Fibroblast of mammary gland (primary cell): ENCODE results near the gene BRME1.

Experiments
- DNase-seq: peaks from one replicate; pipeline ENCODE4 v3.0.0-alpha.2; 2010; ENCODE audit warnings: low read depth
- H3K4me3 ChIP-seq: 2 replicates; pipeline ENCODE4 v1.5.1; 2011; ENCODE audit warnings: low read depth, mild to moderate bottlenecking, low read length, moderate library complexity; ENCODE audit not compliant: control insufficient read depth
- CTCF ChIP-seq: conservative IDR thresholded peaks from 2 replicates; pipeline ENCODE4 v1.5.1; 2011; ENCODE audit warnings: low read depth, low read length, inconsistent platforms; ENCODE audit not compliant: control insufficient read depth, insufficient read depth

The BRME1 gene

DNA sequence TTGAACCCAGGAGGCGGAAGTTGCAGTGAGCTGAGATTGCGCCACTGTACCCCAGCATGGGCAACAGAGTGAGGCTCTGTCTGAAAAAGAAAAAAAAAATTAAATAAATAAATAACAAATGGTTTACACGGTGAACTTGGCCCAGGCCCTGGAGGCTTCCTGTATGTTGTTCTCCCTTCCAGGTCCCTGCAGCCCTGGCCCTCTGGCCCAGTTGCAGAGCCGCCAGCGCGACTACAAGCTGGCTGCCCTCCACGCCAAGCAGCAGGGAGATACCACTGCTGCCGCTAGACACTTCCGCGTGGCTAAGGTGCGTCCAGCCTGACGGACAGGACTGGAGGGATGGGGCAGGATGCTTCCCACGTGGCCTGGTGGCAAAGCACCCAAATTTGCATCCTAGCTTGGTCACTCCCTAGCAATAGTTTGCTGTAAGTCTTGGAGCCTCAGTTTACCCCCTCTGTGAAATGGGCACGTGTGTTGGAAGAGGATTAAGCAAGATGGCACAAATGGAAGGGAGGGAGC, 12.0 kb upstream of the BRME1 start:
- TF ChIP-seq CTCF: no peak

DNA sequence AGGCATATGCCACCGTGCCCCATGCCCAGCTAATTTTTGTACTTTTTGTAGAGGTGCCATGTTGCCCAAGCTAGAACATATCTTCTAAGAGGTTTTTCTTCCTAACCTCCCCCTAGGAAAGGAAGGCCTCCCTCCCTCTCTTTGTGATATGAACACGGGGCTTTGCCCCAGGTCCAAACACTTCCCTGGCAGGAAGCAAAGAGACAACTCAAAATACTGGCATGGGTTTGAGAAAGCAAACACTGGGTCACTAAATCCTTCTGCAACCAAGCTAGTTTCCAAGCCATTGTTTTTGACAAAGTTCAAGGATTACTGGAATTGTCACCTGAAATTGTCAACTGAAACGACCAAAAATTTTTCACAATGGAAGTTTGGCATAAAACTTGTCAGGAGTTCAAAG, 8.9 kb upstream of the BRME1 start:
- TF ChIP-seq CTCF: no peak
- DNase-seq: no peak
- no peak overlapping the region for H3K4me3 ChIP-seq

More for the DNA sequence above, 12.0 kb upstream of the BRME1 start:
- DNase-seq: no peak
- no peak overlapping the region for H3K4me3 ChIP-seq

- no peak for TF ChIP-seq CTCF
- no peak for DNase-seq
- no peak overlapping the region for H3K4me3 ChIP-seq
Observed at GRCh38 chr19:13913352-13913751, 7.4 kb upstream of the BRME1 start.

DNA sequence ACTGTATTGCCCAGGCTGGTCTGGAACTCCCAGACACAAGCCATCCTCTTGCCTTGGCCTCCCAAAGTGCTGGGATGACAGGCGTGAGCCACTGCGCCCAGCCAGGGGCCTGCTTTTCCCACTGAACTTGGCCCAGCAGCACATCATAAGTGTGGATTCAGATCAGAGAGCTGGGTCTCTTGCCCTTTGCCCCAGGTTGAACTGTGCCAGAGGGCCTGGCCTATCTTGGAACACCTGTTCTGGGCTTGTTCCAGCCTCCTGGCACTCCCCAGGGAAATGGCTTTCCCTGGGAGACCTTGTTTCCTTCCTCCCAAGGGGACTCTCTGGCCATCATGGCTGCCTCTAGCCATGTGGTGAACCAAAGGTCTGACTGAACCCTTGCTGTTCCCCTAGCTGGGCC, 3.5 kb upstream of the BRME1 start:
- DNase-seq: no peak
- H3K4me3 ChIP-seq: no peak overlapping the region
- TF ChIP-seq CTCF: no peak

- no peak for TF ChIP-seq CTCF
- H3K4me3 ChIP-seq: no peak overlapping the region
- DNase-seq: no peak
Observed at GRCh38 chr19:13908674-13909073, 2.8 kb upstream of the BRME1 start.

GRCh38 chr19:13906910-13907309, 993 bp upstream of the BRME1 start:
- H3K4me3 ChIP-seq: peak overlapping the region; percentile 68
- TF ChIP-seq CTCF: no peak
- no peak for DNase-seq

- DNase-seq: no peak
- TF ChIP-seq CTCF: no peak
- peak overlapping the region; percentile 68 for H3K4me3 ChIP-seq
Observed at GRCh38 chr19:13906521-13906904, 596 bp upstream of the BRME1 start.
